ENCODE measurements around the gene GOLT1A.

DNA sequence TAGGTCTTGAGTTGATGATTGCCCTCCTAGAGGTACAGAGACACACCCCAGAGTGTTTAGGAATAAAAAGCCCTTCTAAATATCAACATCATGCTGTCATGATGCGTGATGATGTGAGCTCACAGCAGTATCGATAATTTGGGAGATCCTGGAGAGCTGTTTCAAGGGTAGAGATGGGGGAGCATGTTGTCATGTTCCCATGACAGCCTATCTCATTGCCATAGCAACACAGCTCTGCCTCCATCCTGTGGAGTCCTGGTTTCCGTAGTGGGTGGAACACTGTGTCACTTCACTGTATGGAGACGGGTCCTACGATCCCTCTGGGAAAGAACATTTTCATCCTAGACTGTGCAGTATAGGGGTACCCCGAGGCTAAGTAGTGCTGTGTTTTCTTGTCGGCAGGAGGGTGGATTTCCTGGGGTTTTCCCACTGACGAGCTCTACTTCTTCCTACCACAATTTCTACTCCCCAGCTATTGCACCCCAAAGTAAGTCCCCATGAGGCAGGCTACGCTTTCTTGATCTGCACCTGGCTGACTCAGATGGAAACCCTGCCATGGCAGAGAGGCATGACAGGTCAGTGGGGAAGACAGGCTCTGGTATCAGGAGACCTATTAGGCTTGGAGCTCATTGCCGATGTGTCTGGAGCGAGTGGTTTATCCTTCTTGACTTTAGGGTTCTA, 24.7 kb downstream of the GOLT1A start:
- TF ChIP-seq JUND (IDR thresholded peaks at IDR 0.05) (no peak), HNF4G (IDR thresholded peaks at IDR 0.05) (no peak), GABPA (IDR thresholded peaks at IDR 0.05 in 1 of 2, conservative IDR thresholded peaks at IDR 0.05 in 1 of 2) (no peak), SP1 (IDR thresholded peaks at IDR 0.05) (no peak)
- TF ChIP-seq, protein P1, sequence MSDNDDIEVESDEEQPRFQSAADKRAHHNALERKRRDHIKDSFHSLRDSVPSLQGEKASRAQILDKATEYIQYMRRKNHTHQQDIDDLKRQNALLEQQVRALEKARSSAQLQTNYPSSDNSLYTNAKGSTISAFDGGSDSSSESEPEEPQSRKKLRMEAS (IDR thresholded peaks at IDR 0.05) = no peak
- TF ChIP-seq, protein P2, sequence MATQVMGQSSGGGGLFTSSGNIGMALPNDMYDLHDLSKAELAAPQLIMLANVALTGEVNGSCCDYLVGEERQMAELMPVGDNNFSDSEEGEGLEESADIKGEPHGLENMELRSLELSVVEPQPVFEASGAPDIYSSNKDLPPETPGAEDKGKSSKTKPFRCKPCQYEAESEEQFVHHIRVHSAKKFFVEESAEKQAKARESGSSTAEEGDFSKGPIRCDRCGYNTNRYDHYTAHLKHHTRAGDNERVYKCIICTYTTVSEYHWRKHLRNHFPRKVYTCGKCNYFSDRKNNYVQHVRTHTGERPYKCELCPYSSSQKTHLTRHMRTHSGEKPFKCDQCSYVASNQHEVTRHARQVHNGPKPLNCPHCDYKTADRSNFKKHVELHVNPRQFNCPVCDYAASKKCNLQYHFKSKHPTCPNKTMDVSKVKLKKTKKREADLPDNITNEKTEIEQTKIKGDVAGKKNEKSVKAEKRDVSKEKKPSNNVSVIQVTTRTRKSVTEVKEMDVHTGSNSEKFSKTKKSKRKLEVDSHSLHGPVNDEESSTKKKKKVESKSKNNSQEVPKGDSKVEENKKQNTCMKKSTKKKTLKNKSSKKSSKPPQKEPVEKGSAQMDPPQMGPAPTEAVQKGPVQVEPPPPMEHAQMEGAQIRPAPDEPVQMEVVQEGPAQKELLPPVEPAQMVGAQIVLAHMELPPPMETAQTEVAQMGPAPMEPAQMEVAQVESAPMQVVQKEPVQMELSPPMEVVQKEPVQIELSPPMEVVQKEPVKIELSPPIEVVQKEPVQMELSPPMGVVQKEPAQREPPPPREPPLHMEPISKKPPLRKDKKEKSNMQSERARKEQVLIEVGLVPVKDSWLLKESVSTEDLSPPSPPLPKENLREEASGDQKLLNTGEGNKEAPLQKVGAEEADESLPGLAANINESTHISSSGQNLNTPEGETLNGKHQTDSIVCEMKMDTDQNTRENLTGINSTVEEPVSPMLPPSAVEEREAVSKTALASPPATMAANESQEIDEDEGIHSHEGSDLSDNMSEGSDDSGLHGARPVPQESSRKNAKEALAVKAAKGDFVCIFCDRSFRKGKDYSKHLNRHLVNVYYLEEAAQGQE (IDR thresholded peaks at IDR 0.05) = no peak
